DMS153 treated with DMSO at 0.1 percent for 48 hours (cell line): ENCODE measurements around the gene CMPK2.
A peak's percentile ranks its signal among the peaks of the same experiment; 100 is the strongest.

ENCODE experiments used
- DNase-seq: peaks from one replicate; lab custom pipeline; 2025; ENCODE audit not compliant: unreplicated experiment; lab: John Stamatoyannopoulos, UW

CMPK2 gene

DNA sequence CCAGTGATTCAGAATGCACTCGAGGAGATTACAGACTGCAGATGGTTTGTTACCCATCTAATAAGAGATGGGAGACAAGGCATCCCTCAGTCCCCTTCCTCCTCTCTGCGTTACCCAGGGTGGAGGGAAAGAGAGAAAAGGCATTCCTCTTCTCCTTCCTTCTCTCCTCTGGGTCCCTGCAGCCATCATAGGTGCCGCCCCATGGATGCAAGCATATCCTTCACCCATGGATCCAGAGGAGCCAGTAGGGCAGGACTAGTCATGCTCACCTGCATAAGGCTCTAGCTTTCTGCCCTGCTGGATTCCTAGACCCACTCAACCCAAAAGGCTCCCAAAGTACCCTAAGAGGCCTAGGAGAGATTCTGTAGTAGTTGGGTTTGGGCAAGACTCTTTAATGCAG lies 20.4 kb downstream of the CMPK2 start:
- DNase-seq = no peak

DNA sequence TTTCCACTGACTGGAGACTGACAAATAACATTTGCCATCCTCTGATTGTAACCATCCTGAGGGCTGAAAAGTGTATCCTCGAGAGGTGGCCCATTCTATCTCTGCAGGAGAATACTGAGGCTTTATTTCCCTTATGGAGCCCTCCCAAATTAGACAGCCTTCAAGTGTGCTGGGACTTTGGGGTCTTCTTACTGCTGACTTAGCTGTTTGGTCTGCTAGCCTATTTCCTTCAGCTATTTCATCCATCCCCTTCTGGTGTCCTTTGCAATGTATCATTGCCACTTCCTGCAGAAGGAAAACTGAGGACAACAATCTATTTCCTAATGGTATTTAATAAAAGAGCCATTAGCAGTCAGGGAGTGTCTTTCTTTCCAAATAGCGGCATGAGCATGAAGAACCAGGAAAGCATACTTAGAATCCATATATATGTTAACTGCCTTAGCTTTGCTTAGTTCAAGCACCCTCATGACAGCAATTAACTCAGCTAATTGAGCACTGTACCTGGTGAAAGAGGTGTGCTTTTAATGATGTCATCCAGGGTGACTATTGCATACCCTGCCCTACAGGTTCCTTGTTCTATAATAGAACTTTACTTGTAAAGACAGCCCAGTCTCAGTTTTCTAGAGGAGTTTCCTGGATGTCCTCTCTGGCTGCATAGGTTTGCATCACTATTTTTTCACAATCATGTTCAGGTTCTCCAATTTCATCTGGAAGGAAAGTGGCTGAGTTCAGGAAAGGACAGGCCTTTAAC lies 24.0 kb downstream of the CMPK2 start:
- no peak for DNase-seq

DNA sequence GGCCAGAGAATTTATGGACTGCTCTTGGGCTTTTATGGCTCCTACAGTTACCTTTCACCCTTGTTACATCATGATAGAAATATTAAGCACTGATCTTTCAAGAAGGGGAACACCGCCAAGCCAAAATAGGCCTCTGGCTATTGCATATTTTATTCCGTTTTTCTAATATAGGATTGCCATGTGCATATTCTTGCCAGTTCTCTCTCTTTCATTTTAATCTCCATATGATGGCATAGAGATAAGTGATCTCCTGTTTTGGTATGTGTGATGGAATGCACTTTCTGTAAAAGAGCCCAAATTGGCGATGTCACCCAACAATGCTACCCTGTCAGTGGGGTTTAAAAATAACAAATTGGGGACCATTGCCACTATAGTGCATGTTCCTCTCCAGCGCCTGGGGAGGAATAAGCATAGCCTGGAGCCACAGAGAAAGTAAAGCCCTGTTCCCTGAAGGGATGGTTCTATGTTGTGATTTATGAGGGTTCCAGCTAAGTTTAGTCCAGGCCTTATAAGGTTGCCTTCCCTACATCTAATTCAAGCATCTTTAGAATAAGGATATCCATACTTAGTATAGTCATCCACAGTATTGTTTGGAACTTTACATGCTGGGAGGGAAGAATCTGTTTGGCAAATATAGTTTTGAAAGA lies 26.9 kb downstream of the CMPK2 start:
- DNase-seq = no peak

DNA sequence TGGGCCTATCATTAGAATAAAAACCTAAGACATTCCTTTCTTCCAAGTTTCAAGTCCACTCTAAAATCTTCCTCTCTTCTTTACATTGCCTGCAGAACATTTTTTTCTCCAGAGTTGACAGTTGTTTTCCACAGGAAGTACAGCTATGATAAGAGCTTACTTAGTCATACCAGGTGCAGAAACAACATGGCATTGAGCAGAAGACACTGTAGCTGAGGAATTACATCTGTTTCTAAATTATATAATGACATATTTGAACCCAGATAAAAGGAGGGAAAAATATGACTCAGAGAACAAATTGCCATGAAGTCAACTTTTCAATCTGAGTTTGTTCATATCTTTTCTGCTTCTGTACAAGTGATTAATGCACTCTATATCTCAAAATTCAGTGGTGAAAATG lies 30.2 kb downstream of the CMPK2 start:
- no peak for DNase-seq

DNA sequence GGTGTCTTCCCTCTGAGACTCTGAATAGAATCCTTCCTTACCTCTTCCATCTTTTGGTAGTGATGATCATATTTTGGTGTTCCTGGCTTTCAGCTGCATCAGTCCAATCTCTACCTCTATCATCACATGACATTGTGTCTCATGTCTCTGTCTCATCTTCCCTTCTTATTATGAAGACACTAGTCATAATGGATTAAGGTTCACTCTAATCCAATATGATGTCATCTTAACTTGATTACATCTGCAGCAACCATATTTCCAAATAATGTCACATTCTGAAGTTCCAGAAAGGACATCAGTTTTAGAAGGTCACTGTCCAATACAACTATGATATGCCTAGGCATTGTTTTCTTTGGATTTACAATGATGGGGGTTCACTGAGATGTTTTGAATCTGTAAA lies 31.5 kb downstream of the CMPK2 start:
- no peak for DNase-seq

DNA sequence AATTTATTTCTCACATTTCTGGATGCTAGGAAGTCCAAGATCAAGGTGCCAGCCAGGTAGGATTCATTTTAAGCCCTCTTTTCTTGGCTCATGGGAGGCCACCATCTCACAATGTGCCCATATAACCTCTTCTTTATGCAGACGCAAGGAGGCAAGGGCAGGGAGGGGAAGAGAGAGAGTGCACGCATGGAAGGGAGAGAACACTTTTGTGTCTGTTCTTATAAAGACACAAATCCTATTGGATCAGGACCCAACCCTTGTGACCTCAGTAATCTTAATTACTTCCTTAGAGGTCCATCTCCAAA lies 32.5 kb downstream of the CMPK2 start:
- DNase-seq = no peak

DNA sequence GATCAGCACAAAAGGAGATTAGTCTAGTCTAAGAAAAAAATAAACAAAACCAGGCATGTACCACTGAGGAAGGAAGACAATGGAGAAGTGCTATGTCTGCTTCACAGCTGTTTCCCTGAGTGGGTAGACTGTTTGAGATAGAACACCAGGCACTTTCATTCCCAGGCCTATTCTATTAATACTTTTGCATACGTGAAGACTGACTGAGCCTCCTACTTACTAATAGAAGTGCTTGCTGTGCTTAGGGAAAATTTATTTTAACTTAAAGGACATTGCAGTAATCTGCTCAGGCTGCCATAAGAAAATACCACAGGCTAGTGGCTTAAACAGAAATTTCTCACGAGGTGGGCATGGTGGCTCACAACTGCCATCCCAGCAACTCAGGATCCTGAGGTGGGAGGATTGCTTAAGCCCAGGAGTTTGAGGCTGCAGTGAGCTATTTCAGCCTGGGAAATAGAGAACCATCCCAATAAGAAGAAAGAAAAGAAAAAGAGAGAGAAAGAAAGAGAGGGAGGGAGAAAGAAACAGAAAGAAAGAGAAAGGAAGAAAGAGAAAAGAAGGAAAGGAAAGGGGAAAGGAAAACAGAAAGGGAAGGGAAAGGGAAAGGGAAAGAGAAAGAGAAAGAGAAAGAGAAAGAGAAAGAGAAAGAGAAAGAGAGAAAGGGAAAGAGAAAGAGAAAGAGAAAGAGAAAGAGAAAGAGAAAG lies 33.0 kb downstream of the CMPK2 start:
- no peak for DNase-seq

DNA sequence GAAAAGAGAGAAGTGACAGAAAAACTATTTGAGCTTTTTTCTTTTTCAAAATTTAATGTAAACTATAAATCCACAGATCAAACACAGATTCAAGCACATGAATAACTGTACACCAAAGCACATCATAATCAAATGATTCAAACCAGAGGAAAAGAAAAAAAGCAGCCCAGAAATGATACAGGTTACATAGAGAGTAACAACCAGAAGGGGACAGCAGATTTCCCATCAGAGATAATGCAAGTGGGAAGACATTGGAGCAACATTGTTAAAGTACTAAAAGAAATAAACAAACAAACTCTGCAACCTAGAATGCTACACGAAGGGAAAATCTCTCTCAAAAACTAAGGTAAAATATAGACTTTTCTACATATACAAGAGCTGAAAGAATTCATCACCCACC lies 34.5 kb downstream of the CMPK2 start:
- no peak for DNase-seq

DNA sequence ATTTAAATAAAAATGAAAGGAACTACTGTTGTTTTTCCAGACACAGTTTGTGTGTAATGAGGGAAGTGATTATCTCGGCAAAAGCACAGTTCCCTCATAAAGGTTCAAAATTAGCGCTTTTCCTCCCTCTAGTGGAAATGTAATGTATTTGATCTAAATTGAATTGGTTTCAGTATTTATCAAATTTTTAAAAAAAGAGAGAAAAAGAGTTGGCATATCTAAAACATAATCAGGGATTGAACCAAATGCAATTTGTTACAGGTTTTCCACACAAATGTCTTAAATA lies 37.5 kb downstream of the CMPK2 start:
- peak; percentile 5 for DNase-seq

DNA sequence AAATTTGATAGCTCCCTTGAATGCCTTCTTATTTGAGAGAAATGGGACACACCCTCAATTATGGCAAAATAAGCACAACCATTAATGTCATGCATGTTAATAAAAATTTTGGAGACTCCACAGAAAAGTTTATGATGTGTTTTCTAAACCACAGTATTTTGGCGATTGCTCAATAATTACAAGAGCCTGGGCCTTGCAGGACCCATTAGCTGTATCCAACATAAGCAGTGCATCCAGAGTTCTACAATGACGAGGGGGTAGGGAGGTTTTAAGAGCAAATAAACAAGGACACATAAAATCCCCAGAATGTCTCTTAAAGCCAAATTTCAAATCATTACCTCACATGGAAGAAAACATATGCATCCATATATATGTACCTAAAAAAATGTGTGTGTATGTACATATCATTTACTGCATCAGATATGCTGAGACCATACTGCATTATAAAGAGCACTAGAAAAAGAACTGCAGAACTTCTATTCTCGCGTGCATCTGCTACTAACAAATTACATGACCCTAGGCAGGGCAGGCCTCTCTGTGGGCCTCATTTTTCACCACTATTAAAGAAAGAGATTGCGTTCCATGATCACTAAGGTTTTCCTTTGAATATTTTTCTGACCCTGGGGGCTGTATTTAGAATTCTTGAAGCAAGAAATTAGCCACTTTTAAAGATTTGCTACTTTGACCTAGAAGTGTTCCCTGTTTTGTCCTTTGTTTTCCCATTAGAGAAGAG lies 38.0 kb downstream of the CMPK2 start:
- DNase-seq = no peak

DNA sequence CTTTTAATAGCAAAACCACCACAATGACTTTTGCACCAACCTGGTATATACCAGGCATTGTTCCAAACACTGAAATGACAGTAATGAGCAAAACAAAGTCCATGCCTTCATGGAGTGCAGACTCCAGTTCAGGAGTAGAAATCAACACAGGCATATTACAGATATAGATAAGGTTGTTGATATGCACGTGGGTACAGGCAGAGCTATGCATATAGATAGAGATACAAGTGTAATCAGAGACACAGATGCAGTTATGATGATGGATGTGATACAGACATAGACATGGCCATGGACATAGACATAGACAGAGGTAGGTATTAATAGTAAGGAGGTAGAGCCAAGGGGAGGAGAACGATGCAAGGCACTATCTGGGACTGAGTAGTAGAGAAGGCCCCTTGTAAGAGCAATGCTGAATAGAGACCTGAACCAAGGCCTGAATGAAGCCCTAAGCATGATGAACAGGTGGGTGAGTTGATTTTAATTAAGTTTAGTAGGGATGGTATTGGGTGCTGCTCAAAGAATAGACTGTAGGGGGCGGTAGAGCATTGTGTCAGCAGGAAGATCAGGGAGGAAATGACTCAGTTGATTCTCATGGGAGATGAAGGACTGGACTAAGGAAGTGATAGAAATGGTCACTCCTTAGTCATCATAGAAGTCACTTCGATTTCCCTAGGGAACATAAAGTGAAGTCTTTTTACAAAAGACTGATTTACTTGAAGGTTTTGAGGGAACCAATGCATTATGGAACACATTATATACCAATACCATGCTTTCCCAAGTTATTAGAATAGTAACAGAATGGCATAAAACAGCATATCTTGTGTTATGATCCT lies 39.4 kb downstream of the CMPK2 start:
- DNase-seq = peak; percentile 4

DNA sequence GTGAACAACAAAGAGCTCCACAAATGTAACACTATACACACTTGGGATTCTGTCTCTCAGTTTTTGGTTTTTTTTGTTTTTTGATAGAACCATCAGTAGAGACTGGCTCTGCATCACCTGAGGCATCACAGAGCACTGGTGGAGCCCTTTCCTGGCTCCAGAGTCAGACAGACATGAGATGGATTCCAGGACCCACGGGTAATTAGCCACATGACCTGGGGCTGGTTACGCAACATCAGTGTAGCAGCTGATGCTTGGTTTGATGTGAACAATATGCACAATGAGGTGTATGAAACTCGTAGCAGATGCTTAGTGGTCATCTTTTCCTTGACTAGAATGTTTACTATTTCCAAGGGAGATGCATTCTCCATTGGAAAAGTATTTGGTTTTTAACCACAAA lies 40.7 kb downstream of the CMPK2 start:
- no peak for DNase-seq

DNA sequence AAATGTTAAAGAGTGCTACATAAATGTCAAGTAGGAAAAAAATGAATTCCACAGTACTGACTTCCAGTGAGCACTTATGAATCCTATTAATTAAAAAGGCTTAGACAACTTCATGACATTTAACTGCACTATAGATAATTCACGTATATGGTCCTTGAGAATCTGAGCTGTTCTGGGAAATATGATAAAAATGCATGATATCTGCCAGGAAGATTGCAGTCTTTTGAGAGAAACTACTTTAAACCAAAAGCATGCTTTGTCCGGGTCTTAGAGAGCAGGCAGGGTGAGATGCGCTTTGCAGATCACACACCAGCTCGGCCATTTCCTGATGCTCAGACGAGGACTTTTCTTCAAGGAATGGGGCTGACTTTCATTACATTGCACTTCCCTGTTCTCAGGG lies 42.6 kb downstream of the CMPK2 start:
- no peak for DNase-seq

DNA sequence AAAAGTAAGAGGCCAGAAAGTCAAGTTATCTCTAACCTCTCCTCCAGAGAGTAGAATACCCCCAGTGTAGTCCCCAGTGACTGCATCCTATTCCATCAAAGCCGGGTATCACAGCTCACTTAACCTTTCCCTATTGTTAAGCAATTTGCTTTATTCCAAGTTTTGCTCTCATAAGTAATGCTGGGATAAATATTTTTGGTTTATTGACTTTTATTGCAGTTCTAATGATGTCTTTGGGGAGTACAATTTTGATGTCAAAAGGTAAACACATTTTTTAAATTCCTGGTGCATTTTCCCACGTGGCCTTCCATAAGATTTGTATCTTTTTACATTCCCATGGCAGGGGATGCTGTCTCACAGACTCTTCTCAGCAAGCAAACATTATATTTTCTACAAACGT lies 43.3 kb downstream of the CMPK2 start:
- DNase-seq = no peak

DNA sequence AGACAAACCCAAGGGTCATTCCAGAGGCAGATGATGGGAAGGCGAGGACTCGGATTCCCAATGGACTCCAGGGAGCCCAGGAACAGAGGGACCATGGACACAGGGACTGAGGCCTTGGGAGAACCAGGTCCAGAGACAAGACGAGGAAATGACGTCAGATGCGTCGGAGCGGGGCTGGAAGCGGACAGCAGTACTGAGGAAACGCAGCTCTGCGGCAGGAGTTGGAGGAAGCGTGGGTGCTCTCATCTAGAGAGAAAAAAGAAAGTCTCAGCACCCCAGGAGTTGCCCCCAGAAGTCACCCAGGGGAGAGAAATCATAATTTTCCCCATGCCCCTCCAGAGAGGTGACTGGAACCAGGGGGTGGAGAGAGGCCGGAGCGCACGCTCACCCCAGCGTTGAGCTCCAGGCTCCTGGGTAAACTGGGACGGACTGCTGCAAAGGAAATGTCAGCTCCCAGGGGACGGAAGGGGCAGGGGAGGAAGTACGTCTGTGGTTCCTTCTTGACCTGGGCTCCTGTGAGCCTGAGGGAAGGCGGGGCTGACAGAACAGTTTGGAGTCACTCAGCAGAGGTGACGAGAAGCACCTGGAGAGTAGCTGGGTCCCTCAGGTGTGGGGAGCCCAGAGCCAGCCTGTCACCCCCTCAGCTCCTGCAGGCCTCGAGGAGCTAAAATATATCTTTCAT lies 44.7 kb downstream of the CMPK2 start:
- DNase-seq = no peak

DNA sequence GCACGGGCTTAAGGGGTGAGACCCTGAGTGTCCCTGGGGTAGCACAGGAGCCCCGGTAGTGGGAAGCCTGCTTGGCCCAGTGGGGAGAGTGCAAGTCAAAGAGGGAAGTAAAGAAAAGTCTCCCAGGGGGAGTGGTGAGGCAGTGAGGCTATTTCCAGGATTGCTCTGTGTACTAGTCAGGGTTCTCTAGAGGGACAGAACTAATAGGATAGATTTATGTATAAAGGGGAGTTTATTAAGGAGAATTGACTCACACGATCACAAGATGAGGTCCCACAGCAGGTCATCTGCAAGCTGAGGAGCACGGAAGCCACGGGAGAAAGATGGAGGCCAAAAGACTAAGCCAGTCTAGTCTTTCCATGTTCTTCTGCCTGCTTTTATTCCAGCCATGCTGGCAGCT lies 45.5 kb downstream of the CMPK2 start:
- DNase-seq = no peak

DNA sequence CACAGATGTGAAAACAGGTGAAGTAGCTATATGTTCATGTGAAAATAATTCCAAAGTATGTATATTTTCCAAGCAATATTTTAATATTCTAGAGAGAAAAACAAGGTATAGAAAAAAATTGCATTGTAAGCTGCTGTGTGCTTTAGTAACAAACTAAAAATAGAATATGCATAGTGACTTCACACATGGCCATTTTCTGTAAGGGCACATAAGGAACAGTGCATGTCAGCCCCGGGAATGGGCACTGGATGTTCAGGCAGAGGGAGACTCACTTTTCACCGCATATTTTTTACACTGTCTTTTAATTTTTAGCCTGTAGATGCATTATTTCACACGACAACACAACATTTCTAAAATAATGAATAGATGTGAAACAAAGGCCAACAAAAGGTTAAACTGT lies 46.0 kb downstream of the CMPK2 start:
- no peak for DNase-seq

DNA sequence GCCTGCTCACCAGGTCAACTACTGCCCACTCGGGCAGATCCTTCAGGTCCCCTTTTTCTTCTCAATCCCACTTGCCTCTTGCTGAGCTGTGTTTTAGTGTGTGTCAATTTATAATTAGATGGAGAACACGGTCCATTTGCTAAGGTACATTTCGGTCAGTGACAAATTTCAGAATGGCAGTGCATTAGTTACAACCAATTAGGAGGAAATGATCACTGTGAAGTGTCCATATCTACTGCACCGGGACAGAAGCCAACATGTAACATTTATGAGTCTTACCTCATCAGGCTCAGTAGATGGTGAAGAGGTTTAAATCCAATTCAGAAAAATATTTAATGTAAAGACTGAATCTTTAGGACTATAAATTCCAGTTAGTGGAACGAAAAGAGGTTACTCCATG lies 47.7 kb downstream of the CMPK2 start:
- no peak for DNase-seq

DNA sequence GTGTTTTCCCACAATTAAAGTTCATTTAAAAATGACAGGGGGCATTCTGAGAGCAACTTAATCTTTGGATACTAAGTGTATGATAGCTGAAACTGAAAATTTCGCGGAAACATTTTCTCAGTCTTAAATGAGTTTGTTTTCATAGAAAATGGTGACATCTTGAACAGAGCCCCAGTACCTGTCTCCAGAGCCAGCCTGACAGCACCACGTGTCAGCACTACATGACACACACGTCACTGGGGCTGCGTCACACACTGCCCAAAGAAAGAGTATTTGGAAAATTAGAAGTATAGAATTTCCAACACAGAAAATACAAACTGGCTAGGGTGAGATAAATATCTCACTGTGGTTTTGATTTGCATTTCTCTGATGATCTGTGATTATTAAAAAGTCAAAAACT lies 50.8 kb downstream of the CMPK2 start:
- no peak for DNase-seq

DNA sequence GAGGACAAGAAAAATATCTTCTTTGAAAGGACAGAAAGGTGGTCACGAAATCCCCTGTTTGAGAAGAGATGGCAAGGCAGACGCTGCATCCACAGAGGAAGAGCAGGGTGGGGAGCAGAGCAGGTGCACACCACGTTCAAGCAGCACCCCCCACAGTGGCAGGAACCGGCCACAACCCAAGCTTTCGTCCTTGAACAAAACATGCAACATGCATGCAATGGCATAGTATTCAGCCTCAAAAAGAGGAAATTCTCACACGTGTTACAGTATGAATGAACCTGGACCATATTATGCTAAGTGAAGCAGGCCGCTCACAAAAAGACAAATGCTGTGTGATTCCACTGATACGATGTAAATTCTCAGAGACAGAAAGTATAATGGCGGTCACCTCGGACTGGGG lies 51.4 kb downstream of the CMPK2 start:
- DNase-seq = no peak

DNA sequence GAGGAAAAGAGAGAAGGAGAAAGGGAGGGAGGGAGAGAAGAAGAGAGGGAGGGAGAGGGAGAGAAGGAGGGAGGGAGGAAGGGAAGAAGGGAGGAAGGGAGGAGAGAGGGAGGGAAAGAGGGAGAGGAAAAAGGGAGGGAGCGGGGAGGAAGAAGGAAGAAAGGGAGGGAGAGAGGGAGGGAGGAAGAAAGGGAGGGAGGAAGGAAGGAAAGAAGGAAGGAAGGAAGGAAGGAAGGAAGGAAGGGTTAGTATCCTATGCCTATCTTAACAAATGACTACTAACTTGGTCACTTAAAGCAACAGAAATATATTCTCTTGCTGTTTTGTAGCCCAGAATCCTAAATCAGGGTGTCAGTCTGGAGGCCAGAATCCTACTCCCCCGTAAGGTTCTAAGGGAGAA lies 52.1 kb downstream of the CMPK2 start:
- no peak for DNase-seq
